A549 (cell line): Measurements from ENCODE around the gene NPY5R. TPM values are rescaled to one million over a fixed set of nuclear protein-coding genes. Genes with fewer than 3 reads are reported as not detected.

ENCODE experiments used
- ATAC-seq, 2 experiments: fragments of 200-7000 bp in 1 of 2; fragments of >200 bp in 1 of 2; cut with Nextera tagmentation in 1 of 2; cut with Tn5 transposase in 1 of 2; 3 replicates each; pipeline versions ENCODE4 v1.8.0 to v1.9.1; 2018 to 2020; ENCODE audit warnings: mild to moderate bottlenecking in 1 of 2, moderate library complexity in 1 of 2
- CTCF ChIA-PET: fragments of 300-600 bp; sonication (Branson Sonifier 250); formaldehyde crosslinking; extraction: SDS; loops from one replicate; lab custom pipeline; 2021; ENCODE audit warnings: antibody characterized with exemption, inconsistent platforms; lab: Yijun Ruan, JAX
- POLR2A ChIA-PET: fragments of 350-600 bp; formaldehyde crosslinking; extraction: SDS; loops from one replicate; lab custom pipeline; 2021; ENCODE audit warnings: antibody characterized with exemption, inconsistent platforms; lab: Yijun Ruan, JAX
- DNase-seq, 2 experiments: peaks; one replicate each; pipeline versions ENCODE4 v3.0.0 to v3.0.0-alpha.2; 2011 to 2016; ENCODE audit warnings: low read depth in 1 of 2, low spot score in 1 of 2
- FAIRE-seq: peaks from 2 replicates; lab custom pipeline; 2011; peaks lifted over from hg19 to GRCh38; lab: Jason Lieb, UNC
- H3K27ac ChIP-seq, 2 experiments: fragments of >200 bp; sonication (Bioruptor Twin); formaldehyde crosslinking; 3 replicates each; pipeline ENCODE4 v1.5.1; 2016 to 2017
- H3K4me1 ChIP-seq: fragments of >200 bp; sonication (Bioruptor Twin); formaldehyde crosslinking; 3 replicates; pipeline ENCODE4 v1.6.1; 2016
- H3K4me2 ChIP-seq: fragments of >200 bp; sonication (Bioruptor Twin); formaldehyde crosslinking; 3 replicates; pipeline ENCODE4 v1.6.1; 2016
- H3K4me3 ChIP-seq: fragments of >200 bp; sonication (Bioruptor Twin); formaldehyde crosslinking; 3 replicates; pipeline ENCODE4 v1.5.1; 2016
- H3K9me3 ChIP-seq: fragments of >200 bp; sonication (Bioruptor Twin); formaldehyde crosslinking; 3 replicates; pipeline ENCODE4 v1.6.1; 2016
- CEBPB ChIP-seq, 2 experiments: fragments of >200 bp in 1 of 2; sonication (Bioruptor Twin) in 1 of 2; formaldehyde crosslinking in 1 of 2; IDR thresholded peaks; 2 replicates each; pipeline ENCODE4 v1.6.1; 2012 to 2016
- HEYL ChIP-seq: fragments of 250-450 bp; sonication (Bioruptor Pico); IDR thresholded peaks from 2 replicates; pipeline ENCODE4 v1.8.0; 2021; ENCODE audit warnings: mild to moderate bottlenecking, moderate library complexity
- HOXA7 ChIP-seq: fragments of 250-450 bp; sonication (Bioruptor Pico); IDR thresholded peaks from 2 replicates; pipeline ENCODE4 v1.5.0; 2020; ENCODE audit warnings: mild to moderate bottlenecking, moderate library complexity
- JUN ChIP-seq, 2 experiments: fragments of >200 bp; sonication (Bioruptor Twin); formaldehyde crosslinking; IDR thresholded peaks; 2 replicates in 1 of 2; 3 replicates in 1 of 2; pipeline ENCODE4 v1.6.1; 2016 to 2017
- KDM5A ChIP-seq: fragments of 200-600 bp; sonication (generic); IDR thresholded peaks from 2 replicates; pipeline ENCODE4 v1.6.1; 2016; ENCODE audit warnings: antibody characterized with exemption, mild to moderate bottlenecking
- NFE2L2 ChIP-seq: fragments of 150-350 bp; conservative IDR thresholded peaks from 2 replicates; pipeline ENCODE4 v1.6.1; 2014; ENCODE audit warnings: low read length
- PHF8 ChIP-seq: fragments of 200-600 bp; sonication (generic); IDR thresholded peaks from 2 replicates; pipeline ENCODE4 v1.6.1; 2016; ENCODE audit warnings: low read depth, mild to moderate bottlenecking, antibody characterized with exemption, moderate library complexity, borderline replicate concordance
- RFX5 ChIP-seq: fragments of 450-650 bp; IDR thresholded peaks from 2 replicates; pipeline ENCODE4 v1.7.1; 2014; ENCODE audit warnings: antibody characterized with exemption, mild to moderate bottlenecking, moderate library complexity
- RNF2 ChIP-seq: fragments of 200-600 bp; sonication (generic); IDR thresholded peaks from 2 replicates; pipeline ENCODE4 v1.6.1; 2016; ENCODE audit warnings: low read depth, mild to moderate bottlenecking, antibody characterized with exemption, moderate library complexity, borderline replicate concordance
- SMC3 ChIP-seq: fragments of >200 bp; sonication (Bioruptor Twin); formaldehyde crosslinking; IDR thresholded peaks from 3 replicates; pipeline ENCODE4 v1.6.1; 2018; ENCODE audit warnings: inconsistent platforms
- ZSCAN20 ChIP-seq: fragments of 250-450 bp; sonication (Bioruptor Pico); IDR thresholded peaks from 2 replicates; pipeline ENCODE4 v1.8.0; 2022; ENCODE audit warnings: mild to moderate bottlenecking, moderate library complexity
- WGBS: methylation state at CpG from one replicate; pipeline ENCODE4 v1.1.6; 2017; ENCODE audit errors: missing lambda C conversion rate; 5-methylcytosine and 5-hydroxymethylcytosine counted together
- polyA plus RNA-seq, 4 experiments: library from polyadenylated mRNA; depleted of rRNA in 3 of 4; stranded (reverse); fragments of >200 nt; fragmentation: RNase III in 1 of 4; extraction: RNeasy Plus Mini Kit Qiagen cat#74134 plus additional on column Dnase treatment in 1 of 4; gene quantifications; 2 replicates in 3 of 4; 3 replicates in 1 of 4; pipeline ENCODE4 v1.2.3, GENCODE V29; 2011 to 2017
- TF ChIP-seq, protein P1 (sequence below): IDR thresholded peaks from 2 replicates; pipeline ENCODE4 v1.6.1; 2012
- TF ChIP-seq, protein P2 (sequence below): fragments of 250-450 bp; sonication (Bioruptor Pico); IDR thresholded peaks from 2 replicates; pipeline ENCODE4 v1.5.0; 2020; ENCODE audit warnings: low read depth, mild to moderate bottlenecking, moderate library complexity
- TF ChIP-seq, protein P3 (sequence below): fragments of 250-450 bp; sonication (Bioruptor Pico); IDR thresholded peaks from 2 replicates; pipeline ENCODE4 v1.5.0; 2021; ENCODE audit warnings: mild to moderate bottlenecking, moderate library complexity, borderline replicate concordance
- TF ChIP-seq, protein P4 (sequence below): fragments of >200 bp; sonication (Bioruptor Twin); formaldehyde crosslinking; IDR thresholded peaks from 2 replicates; pipeline ENCODE4 v1.6.1; 2016
- TF ChIP-seq, protein P5 (sequence below): fragments of >200 bp; sonication (Bioruptor Twin); formaldehyde crosslinking; IDR thresholded peaks from 3 replicates; pipeline ENCODE4 v1.6.1; 2016
- TF ChIP-seq, protein P6 (sequence below): IDR thresholded peaks from 2 replicates; pipeline ENCODE4 v1.6.1; 2012
- TF ChIP-seq, protein P7 (sequence below): fragments of 200-600 bp; sonication (generic); IDR thresholded peaks from 2 replicates; pipeline ENCODE4 v1.6.1; 2016; ENCODE audit warnings: antibody characterized with exemption, mild to moderate bottlenecking, moderate library complexity

Gene NPY5R
- polyA plus RNA-seq, 2 of the 4 experiments (the other 2 are of a cell fraction) = 0.13 TPM; not detected in 1

DNA sequence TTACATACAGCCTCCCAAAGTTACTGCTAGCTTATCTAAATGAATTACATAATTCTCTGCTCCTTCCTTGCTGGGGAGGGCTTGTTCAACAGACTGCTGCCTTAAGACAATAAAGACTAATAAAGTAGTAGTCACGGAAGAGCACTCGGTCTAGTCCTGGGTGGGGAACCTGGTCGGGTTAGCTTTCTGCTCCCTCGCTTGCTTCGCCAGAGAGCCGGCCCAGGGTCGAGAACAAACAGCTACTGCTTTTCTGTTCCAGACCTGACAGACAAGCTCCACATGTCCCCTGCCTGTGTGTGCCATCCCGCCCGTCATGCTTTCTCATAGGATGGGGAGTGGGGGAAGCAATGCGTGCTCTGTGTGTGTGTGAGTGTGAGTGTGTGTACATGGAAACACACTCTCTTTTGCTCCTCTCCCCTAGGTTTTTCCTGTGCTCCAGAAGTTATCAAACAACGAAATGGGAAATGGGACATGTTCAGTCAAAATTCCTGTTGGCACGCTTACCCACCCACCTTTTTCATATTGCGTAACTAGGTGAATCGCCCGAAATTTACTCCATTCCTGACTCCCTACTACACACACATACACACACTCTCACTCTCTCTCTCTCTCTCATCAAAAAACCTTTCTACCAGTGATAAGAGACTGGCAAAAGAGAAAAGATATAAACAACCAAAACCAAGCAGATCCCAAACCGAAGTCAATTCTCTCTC lies 12.6 kb upstream of the NPY5R start:
- DNase-seq (no peak), FAIRE-seq (no peak), ATAC-seq (no peak)
- no peak for TF ChIP-seq RFX5
- TF ChIP-seq, protein P1, sequence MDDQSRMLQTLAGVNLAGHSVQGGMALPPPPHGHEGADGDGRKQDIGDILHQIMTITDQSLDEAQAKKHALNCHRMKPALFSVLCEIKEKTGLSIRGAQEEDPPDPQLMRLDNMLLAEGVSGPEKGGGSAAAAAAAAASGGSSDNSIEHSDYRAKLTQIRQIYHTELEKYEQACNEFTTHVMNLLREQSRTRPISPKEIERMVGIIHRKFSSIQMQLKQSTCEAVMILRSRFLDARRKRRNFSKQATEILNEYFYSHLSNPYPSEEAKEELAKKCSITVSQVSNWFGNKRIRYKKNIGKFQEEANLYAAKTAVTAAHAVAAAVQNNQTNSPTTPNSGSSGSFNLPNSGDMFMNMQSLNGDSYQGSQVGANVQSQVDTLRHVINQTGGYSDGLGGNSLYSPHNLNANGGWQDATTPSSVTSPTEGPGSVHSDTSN = no peak
- TF ChIP-seq, protein P2, sequence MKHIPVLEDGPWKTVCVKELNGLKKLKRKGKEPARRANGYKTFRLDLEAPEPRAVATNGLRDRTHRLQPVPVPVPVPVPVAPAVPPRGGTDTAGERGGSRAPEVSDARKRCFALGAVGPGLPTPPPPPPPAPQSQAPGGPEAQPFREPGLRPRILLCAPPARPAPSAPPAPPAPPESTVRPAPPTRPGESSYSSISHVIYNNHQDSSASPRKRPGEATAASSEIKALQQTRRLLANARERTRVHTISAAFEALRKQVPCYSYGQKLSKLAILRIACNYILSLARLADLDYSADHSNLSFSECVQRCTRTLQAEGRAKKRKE (CRISPR knock-in tag) = no peak
- peak in 1 of 2 experiments; percentile 33; a peak in 1 of 4 replicates for TF ChIP-seq CEBPB (IDR thresholded peaks at IDR 0.05)
- TF ChIP-seq NFE2L2 = no peak
- no peaks in the 10 kb centered on the region for H3K9me3 ChIP-seq
- peaks cover 6% of the 10 kb centered on the region; the same call in 1 of the 3 replicates for H3K4me1 ChIP-seq
- ChIA-PET POLR2A (no interaction called here), CTCF (interaction anchor here (1.8 to 3.0 kb wide), 4 partner anchors 11 to 833 kb away, joined by 6 to 15 read pairs (median 14); no protein-coding TSS in a partner anchor)
- peak overlapping the region; percentile 100 for H3K4me2 ChIP-seq
- no peak overlapping the region for H3K27ac ChIP-seq
- no peak overlapping the region for H3K4me3 ChIP-seq
- WGBS = 62% methylated on average over 14 of the region's 16 CpGs

DNA sequence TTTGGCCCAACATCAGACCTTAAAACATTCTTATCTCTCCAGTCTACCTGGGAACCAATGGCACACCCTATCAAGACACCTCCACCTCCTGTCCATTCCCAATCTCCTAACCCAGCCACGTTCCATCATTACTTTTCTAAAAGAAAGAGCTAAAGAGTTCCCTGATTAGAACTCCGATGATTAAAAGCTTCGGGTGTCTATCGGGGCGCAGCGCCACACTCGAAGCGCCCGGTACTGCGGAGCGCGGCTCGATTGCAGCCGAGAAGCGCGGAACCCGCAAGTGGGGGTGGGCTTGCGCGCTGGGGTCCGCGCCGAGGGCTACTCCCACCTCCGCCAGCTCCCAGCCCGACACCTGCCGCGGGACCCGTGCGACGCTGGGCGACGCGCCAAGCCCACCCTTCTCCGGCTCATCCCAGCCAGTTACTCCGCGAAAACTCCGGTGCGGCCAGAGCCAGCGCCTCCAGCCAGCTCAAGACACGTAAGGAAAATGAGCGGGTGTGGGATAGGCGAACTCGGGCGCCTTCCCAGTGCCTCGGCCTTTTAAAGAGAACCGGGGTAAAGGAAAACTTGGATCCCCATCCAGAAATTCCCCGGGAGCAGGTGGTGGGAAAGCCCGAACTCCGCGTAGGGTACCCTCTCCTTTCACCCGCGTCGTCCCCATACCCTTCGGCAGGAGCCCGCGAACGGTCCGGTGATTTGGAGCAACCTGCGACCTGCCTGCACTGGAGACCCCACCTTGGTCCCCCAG lies 11.9 kb upstream of the NPY5R start:
- no peak overlapping the region for H3K27ac ChIP-seq
- peak overlapping the region; percentile 56 for H3K4me3 ChIP-seq
- DNase-seq = peak in 1 of 2 experiments; percentile 4
- CTCF ChIA-PET = interaction anchor here (0.6 to 3.0 kb wide), 18 partner anchors 10 to 834 kb away, joined by 3 to 15 read pairs (median 4); no protein-coding TSS in a partner anchor
- 18% methylated on average over 37 of the region's 58 CpGs for WGBS
- TF ChIP-seq, protein P3, sequence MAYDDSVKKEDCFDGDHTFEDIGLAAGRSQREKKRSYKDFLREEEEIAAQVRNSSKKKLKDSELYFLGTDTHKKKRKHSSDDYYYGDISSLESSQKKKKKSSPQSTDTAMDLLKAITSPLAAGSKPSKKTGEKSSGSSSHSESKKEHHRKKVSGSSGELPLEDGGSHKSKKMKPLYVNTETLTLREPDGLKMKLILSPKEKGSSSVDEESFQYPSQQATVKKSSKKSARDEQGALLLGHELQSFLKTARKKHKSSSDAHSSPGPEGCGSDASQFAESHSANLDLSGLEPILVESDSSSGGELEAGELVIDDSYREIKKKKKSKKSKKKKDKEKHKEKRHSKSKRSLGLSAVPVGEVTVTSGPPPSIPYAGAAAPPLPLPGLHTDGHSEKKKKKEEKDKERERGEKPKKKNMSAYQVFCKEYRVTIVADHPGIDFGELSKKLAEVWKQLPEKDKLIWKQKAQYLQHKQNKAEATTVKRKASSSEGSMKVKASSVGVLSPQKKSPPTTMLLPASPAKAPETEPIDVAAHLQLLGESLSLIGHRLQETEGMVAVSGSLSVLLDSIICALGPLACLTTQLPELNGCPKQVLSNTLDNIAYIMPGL = no peak
- TF ChIP-seq, protein P4, sequence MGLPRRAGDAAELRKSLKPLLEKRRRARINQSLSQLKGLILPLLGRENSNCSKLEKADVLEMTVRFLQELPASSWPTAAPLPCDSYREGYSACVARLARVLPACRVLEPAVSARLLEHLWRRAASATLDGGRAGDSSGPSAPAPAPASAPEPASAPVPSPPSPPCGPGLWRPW = no peak
- TF ChIP-seq, protein P5, sequence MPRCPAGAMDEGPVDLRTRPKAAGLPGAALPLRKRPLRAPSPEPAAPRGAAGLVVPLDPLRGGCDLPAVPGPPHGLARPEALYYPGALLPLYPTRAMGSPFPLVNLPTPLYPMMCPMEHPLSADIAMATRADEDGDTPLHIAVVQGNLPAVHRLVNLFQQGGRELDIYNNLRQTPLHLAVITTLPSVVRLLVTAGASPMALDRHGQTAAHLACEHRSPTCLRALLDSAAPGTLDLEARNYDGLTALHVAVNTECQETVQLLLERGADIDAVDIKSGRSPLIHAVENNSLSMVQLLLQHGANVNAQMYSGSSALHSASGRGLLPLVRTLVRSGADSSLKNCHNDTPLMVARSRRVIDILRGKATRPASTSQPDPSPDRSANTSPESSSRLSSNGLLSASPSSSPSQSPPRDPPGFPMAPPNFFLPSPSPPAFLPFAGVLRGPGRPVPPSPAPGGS = no peak
- no peak for TF ChIP-seq SMC3
- TF ChIP-seq PHF8 = no peak
- TF ChIP-seq, protein P2 (CRISPR knock-in tag) = no peak
- TF ChIP-seq HOXA7 (CRISPR knock-in tag) = no peak
- TF ChIP-seq, protein P6, sequence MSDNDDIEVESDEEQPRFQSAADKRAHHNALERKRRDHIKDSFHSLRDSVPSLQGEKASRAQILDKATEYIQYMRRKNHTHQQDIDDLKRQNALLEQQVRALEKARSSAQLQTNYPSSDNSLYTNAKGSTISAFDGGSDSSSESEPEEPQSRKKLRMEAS = no peak
- TF ChIP-seq RFX5 = no peak
- no peak for TF ChIP-seq ZSCAN20 (CRISPR knock-in tag)
- no peak for TF ChIP-seq KDM5A
- TF ChIP-seq JUN (IDR thresholded peaks at IDR 0.05) = no peak
- TF ChIP-seq, protein P7, sequence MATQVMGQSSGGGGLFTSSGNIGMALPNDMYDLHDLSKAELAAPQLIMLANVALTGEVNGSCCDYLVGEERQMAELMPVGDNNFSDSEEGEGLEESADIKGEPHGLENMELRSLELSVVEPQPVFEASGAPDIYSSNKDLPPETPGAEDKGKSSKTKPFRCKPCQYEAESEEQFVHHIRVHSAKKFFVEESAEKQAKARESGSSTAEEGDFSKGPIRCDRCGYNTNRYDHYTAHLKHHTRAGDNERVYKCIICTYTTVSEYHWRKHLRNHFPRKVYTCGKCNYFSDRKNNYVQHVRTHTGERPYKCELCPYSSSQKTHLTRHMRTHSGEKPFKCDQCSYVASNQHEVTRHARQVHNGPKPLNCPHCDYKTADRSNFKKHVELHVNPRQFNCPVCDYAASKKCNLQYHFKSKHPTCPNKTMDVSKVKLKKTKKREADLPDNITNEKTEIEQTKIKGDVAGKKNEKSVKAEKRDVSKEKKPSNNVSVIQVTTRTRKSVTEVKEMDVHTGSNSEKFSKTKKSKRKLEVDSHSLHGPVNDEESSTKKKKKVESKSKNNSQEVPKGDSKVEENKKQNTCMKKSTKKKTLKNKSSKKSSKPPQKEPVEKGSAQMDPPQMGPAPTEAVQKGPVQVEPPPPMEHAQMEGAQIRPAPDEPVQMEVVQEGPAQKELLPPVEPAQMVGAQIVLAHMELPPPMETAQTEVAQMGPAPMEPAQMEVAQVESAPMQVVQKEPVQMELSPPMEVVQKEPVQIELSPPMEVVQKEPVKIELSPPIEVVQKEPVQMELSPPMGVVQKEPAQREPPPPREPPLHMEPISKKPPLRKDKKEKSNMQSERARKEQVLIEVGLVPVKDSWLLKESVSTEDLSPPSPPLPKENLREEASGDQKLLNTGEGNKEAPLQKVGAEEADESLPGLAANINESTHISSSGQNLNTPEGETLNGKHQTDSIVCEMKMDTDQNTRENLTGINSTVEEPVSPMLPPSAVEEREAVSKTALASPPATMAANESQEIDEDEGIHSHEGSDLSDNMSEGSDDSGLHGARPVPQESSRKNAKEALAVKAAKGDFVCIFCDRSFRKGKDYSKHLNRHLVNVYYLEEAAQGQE = no peak
- no peak for TF ChIP-seq HEYL (CRISPR knock-in tag)
- TF ChIP-seq RNF2 = no peak
- TF ChIP-seq, all 56 proteins: peak for 0
- FAIRE-seq (no peak), ATAC-seq (peak; percentile 74 to 77)
- POLR2A ChIA-PET = no interaction called here
- Histone ChIP-seq H3K4me1 (peaks cover 6% of the 10 kb centered on the region; the same call in 1 of the 3 replicates), H3K9me3 (no peaks in the 10 kb centered on the region), H3K4me2 (peak overlapping the region; percentile 100)
